Mucosa of rectum (tissue), 2 donors: ENCODE data around the gene ADAM15.

Source experiments
- H3K27ac ChIP-seq, 2 donors: one replicate each; pipeline ENCODE4 v1.7.0; 2013; ENCODE audit warnings: inconsistent platforms in 2 of 2, low read depth in 2 of 2, low read length in 2 of 2
- H3K27me3 ChIP-seq, 2 donors: one replicate each; pipeline ENCODE4 v1.7.0; 2013; ENCODE audit warnings: low read length in 2 of 2; ENCODE audit not compliant: control insufficient read depth in 2 of 2, insufficient read depth in 2 of 2
- H3K36me3 ChIP-seq, 2 donors: one replicate each; pipeline ENCODE4 v1.7.0; 2013; ENCODE audit warnings: low read length in 2 of 2; ENCODE audit not compliant: control insufficient read depth in 2 of 2, insufficient read depth in 2 of 2
- H3K4me1 ChIP-seq, 2 donors: one replicate each; pipeline ENCODE4 v1.7.0; 2013; ENCODE audit warnings: low read length in 2 of 2, mild to moderate bottlenecking in 1 of 2; ENCODE audit not compliant: control insufficient read depth in 2 of 2, insufficient read depth in 2 of 2
- H3K4me3 ChIP-seq, 2 donors: one replicate each; pipeline ENCODE4 v1.7.0; 2013; ENCODE audit warnings: low read length in 2 of 2
- H3K9ac ChIP-seq, 2 donors: one replicate each; pipeline ENCODE4 v1.7.0; 2013; ENCODE audit warnings: low read length in 2 of 2, low read depth in 1 of 2, mild to moderate bottlenecking in 1 of 2
- H3K9me3 ChIP-seq, 2 donors: one replicate each; pipeline ENCODE4 v1.7.0; 2013; ENCODE audit warnings: low read length in 2 of 2; ENCODE audit not compliant: control insufficient read depth in 2 of 2
- donor health status: healthy.
- donor health status: Normal muscosa, but diverticular disease.

ADAM15 gene

GRCh38 chr1:155070721-155071569 is 19.8 kb downstream of the ADAM15 start:
- Histone ChIP-seq H3K9ac (peak overlapping the region; percentile 73 to 77), H3K4me3 (peak overlapping the region; percentile 65 to 72), H3K27me3 (no peaks in the 10 kb centered on the region), H3K9me3 (no peaks in the 10 kb centered on the region), H3K27ac (peak overlapping the region; percentile 61 to 67), H3K36me3 (peaks cover 7 to 21% of the 10 kb centered on the region in 2 donors), H3K4me1 (peaks cover 15 to 16% of the 10 kb centered on the region in 2 donors)

DNA sequence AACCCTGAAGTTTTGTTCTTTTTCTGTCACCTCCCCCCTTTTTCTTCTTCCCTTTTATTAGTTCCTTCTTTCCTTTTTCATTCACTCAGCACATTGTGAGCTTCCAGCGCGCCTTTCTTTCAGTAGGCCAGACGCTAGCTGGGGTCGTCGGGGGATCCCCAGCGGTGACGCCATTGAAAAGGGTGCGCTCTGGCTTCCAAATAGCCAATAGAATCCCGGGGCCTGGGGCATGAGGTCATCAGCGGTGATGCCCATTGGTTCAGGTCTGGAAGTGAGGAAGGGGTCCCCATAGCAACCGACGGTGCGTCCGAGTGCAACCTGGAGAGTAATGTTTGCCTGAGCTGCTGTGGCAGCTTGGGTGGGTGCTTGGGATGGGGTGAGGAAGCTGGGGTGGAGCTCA is 20.6 kb downstream of the ADAM15 start:
- Histone ChIP-seq H3K27me3 (no peaks in the 10 kb centered on the region), H3K9ac (peak overlapping the region; percentile 34 to 73), H3K4me3 (peak overlapping the region in 1 of 2 donors; percentile 72), H3K4me1 (peaks cover 11 to 15% of the 10 kb centered on the region in 2 donors), H3K9me3 (no peaks in the 10 kb centered on the region), H3K27ac (peak overlapping the region in 1 of 2 donors; percentile 67), H3K36me3 (peaks cover 7 to 17% of the 10 kb centered on the region in 2 donors)

DNA sequence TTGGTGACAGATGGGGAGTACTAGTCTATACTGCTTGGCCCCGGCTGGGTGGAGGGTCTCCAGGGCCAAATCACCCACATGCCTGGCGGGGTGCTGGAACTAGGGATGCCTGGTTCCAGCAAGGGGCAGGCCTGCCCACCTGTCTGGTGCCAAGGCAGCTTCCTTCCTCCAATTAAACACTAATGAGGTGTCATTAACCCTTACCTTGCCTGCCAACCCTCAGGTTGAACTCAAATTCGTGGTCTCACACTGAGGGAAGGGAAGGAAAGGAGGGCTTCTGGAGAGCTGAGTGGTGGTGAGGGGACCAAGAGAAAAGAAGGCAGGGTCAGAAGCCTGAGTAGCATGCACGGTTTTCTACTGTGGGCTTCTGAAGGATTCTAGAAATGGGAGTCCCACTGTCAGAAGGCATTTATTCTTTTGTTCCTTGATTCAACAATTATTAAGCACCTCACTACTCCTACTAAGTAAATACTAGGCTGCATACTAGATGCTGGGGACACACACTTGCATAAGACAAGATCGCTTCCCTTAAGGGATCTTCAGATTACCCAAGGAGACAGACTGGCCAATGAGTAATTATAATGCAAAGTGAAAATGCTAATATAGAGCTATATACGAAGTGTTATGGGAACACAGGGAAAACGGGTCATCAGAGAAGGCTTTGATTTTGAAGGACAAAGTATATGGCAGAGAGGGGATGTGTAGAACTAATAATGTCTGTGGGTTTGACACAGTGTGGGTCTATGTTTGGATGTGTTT is 21.6 kb downstream of the ADAM15 start:
- Histone ChIP-seq H3K27me3 (no peaks in the 10 kb centered on the region), H3K27ac (no peak overlapping the region), H3K9ac (no peak overlapping the region), H3K9me3 (no peaks in the 10 kb centered on the region), H3K4me3 (no peak overlapping the region), H3K36me3 (peaks cover 4 to 16% of the 10 kb centered on the region in 2 donors), H3K4me1 (peaks cover 15 to 16% of the 10 kb centered on the region in 2 donors)

- Histone ChIP-seq H3K4me1 (peaks cover 15 to 19% of the 10 kb centered on the region in 2 donors), H3K4me3 (no peak overlapping the region), H3K9me3 (no peaks in the 10 kb centered on the region), H3K27ac (no peak overlapping the region), H3K36me3 (peaks cover 4 to 9% of the 10 kb centered on the region in 2 donors), H3K27me3 (no peaks in the 10 kb centered on the region), H3K9ac (no peak overlapping the region)
These were observed 22.5 kb downstream of the ADAM15 start for GRCh38 chr1:155073377-155074242.

DNA sequence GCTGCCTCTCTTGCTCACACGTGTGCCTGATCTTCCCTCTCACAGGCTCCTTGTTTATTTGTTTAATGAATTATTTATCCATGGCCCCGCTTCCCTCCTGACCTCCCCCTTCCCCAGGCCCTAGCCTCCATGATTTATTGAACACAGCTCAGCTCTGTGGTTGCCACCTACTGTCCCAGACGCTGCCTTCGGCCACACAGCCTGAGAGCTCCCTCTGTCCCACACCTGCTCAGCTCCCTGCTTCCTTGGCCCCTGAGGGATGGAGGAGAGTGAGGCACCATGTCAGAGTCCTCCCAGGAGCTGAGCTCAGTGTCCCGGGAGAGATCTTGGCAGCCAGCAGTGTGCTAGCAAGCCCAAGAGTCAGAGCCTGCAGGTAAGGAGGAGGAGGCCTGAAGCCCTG is 24.4 kb downstream of the ADAM15 start:
- H3K36me3 ChIP-seq, result no peaks in the 10 kb centered on the region
- H3K9ac ChIP-seq, result no peak overlapping the region
- no peaks in the 10 kb centered on the region for H3K9me3 ChIP-seq
- no peak overlapping the region for H3K27ac ChIP-seq
- H3K27me3 ChIP-seq, result peaks cover 0 to 4% of the 10 kb centered on the region in 2 donors
- no peak overlapping the region for H3K4me3 ChIP-seq
- peaks cover 10 to 30% of the 10 kb centered on the region in 2 donors for H3K4me1 ChIP-seq

GRCh38 chr1:155076371-155076770 is 25.3 kb downstream of the ADAM15 start:
- Histone ChIP-seq H3K4me1 (peaks cover 12 to 34% of the 10 kb centered on the region in 2 donors), H3K27me3 (peaks cover 3 to 9% of the 10 kb centered on the region in 2 donors), H3K36me3 (no peaks in the 10 kb centered on the region), H3K9me3 (no peaks in the 10 kb centered on the region), H3K4me3 (no peak overlapping the region), H3K9ac (no peak overlapping the region), H3K27ac (no peak overlapping the region)

- Histone ChIP-seq H3K36me3 (no peaks in the 10 kb centered on the region), H3K4me3 (no peak overlapping the region), H3K27ac (no peak overlapping the region), H3K9me3 (no peaks in the 10 kb centered on the region), H3K4me1 (peaks cover 21 to 39% of the 10 kb centered on the region in 2 donors), H3K27me3 (peaks cover 3 to 11% of the 10 kb centered on the region in 2 donors), H3K9ac (no peak overlapping the region)
These were observed 26.2 kb downstream of the ADAM15 start for GRCh38 chr1:155077346-155077745.

DNA sequence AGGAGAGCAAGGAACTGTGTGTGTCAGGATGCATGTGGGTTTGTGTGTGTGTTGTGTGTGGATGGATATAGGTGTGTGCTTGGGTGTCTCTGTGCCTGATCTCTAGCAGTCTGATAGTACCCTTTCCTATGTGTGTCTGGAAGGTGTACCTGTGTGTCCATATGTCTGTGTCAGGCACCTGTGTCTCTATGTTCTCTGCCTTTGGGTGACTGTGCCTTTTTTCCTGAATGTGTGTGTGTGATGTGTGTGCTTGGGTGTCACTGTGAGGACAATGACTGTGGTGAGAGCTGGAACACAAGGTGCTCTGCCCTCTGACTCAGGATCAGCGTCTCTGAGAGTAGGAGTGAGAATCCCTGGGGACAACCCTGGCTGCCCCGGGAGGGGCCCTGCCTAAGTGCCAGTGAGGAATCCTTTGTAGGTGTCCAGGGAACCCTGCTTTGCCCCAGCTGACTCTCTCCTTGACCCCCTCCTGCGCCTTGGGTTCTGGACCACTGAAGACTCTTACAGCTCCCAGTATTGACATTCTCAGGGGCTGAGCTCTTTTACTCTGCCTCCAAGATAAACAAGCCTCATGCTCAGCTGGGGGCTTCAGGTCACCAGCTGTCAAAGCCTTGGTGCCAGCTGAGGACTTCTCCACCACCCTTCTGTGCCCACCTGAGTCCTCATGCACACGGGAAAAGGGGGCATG is 26.8 kb downstream of the ADAM15 start:
- H3K9ac ChIP-seq, result peak overlapping the region in 1 of 2 donors; percentile 90
- H3K36me3 ChIP-seq, result no peaks in the 10 kb centered on the region
- peaks cover 7 to 13% of the 10 kb centered on the region in 2 donors for H3K27me3 ChIP-seq
- H3K4me3 ChIP-seq, result peak overlapping the region in 1 of 2 donors; percentile 18
- H3K27ac ChIP-seq, result no peak overlapping the region
- no peaks in the 10 kb centered on the region for H3K9me3 ChIP-seq
- H3K4me1 ChIP-seq, result peaks cover 26 to 45% of the 10 kb centered on the region in 2 donors

DNA sequence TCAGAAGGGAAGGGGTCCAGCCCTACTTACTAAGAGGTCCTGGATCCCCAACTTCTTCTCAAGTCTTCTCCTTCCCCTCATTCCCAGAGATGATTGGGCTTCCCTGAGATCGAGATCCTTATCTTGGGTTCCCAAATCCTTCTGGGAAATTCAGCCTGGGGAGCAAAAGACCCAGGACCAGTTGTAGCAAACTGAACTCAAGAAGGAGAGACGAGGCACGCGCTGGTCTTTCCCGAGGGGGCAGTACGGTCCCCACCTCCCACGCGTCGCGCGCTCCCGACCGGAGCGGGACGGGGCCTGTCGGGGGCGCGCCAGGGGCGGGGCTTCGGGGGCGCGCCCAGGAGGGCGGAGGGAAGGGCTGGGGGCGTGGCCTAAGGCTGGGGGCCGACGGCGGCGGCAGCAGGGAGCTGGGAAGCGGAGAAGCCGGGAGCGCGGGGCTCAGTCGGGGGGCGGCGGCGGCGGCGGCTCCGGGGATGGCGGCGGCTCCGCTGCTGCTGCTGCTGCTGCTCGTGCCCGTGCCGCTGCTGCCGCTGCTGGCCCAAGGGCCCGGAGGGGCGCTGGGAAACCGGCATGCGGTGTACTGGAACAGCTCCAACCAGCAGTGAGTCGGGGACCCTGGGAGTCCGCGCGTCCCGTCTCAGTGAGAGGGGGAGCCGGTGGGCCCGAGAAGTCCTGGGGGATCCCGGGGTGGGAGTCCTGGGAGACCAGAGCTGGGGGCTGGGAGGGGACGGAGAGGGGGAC is 27.5 kb downstream of the ADAM15 start, which contains the start of gene EFNA3:
Gene EFNA3 (plus strand): TSS at position 369 of the 741 bp plus-strand sequence. CDS start 105 bp downstream, at position 474.
- Histone ChIP-seq H3K4me1 (peaks cover 34 to 51% of the 10 kb centered on the region in 2 donors), H3K4me3 (peak within 1 kb of the TSS; percentile 64 to 73), H3K27ac (no peak within 1 kb of the TSS), H3K9ac (peak within 1 kb of the TSS; percentile 24 to 90), H3K9me3 (no peaks in the 10 kb centered on the region), H3K27me3 (peaks cover 10 to 18% of the 10 kb centered on the region in 2 donors), H3K36me3 (no peaks in the 10 kb centered on the region)
